ENCODE data around the gene RPS16. TPM values are rescaled to one million over a fixed set of nuclear protein-coding genes. Genes with fewer than 3 reads are reported as not detected.

Gene RPS16
- total and polyA plus RNA-seq, 2 of the 13 experiments (the other 11 are each of a cell fraction or from before 2014, with no cell fraction given): 488 to 2,583 TPM

- TF ChIP-seq RERE (CRISPR knock-in tag; IDR thresholded peaks at IDR 0.05; ENCODE audit: low read depth): no peak
- 0 out of 2 replicates have a peak, but pooled peaks have one; percentile 7 for TF ChIP-seq JUND (CRISPR knock-in tag; IDR thresholded peaks at IDR 0.05)
- no peak for TF ChIP-seq NFE2L1 (CRISPR knock-in tag; IDR thresholded peaks at IDR 0.05; ENCODE audit: borderline replicate concordance)
- TF ChIP-seq HNF1B (CRISPR knock-in tag; IDR thresholded peaks at IDR 0.05): no peak
- TF ChIP-seq KAT7 (CRISPR knock-in tag; IDR thresholded peaks at IDR 0.05; ENCODE audit: borderline replicate concordance): 0 out of 2 replicates have a peak, but pooled peaks have one; percentile 10
- TF ChIP-seq, protein P1, sequence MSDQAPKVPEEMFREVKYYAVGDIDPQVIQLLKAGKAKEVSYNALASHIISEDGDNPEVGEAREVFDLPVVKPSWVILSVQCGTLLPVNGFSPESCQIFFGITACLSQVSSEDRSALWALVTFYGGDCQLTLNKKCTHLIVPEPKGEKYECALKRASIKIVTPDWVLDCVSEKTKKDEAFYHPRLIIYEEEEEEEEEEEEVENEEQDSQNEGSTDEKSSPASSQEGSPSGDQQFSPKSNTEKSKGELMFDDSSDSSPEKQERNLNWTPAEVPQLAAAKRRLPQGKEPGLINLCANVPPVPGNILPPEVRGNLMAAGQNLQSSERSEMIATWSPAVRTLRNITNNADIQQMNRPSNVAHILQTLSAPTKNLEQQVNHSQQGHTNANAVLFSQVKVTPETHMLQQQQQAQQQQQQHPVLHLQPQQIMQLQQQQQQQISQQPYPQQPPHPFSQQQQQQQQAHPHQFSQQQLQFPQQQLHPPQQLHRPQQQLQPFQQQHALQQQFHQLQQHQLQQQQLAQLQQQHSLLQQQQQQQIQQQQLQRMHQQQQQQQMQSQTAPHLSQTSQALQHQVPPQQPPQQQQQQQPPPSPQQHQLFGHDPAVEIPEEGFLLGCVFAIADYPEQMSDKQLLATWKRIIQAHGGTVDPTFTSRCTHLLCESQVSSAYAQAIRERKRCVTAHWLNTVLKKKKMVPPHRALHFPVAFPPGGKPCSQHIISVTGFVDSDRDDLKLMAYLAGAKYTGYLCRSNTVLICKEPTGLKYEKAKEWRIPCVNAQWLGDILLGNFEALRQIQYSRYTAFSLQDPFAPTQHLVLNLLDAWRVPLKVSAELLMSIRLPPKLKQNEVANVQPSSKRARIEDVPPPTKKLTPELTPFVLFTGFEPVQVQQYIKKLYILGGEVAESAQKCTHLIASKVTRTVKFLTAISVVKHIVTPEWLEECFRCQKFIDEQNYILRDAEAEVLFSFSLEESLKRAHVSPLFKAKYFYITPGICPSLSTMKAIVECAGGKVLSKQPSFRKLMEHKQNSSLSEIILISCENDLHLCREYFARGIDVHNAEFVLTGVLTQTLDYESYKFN (CRISPR knock-in tag; conservative IDR thresholded peaks at IDR 0.05): peak; percentile 90
- 0 out of 2 replicates have a peak, but pooled peaks have one; percentile 48 for TF ChIP-seq ZC3H4 (CRISPR knock-in tag; IDR thresholded peaks at IDR 0.05; ENCODE audit: borderline replicate concordance)
- peak; percentile 40; the same call in 1 of the 2 replicates for TF ChIP-seq ZMYM3 (CRISPR knock-in tag; IDR thresholded peaks at IDR 0.05)
- TF ChIP-seq IRF2 (CRISPR knock-in tag; IDR thresholded peaks at IDR 0.05): peak; percentile 55; the same call in 1 of the 2 replicates
- peak; percentile 40; the same call in 1 of the 2 replicates for TF ChIP-seq ZBTB7A (CRISPR knock-in tag; IDR thresholded peaks at IDR 0.05)
- no peak for TF ChIP-seq ZNF24 (IDR thresholded peaks at IDR 0.05)
- TF ChIP-seq ZNF703 (CRISPR knock-in tag; IDR thresholded peaks at IDR 0.05; ENCODE audit: borderline replicate concordance): no peak
- TF ChIP-seq MAFF (IDR thresholded peaks at IDR 0.05; ENCODE audit: low read depth, low read length): no peak
- peak; percentile 84; the same call in 1 of the 2 replicates for TF ChIP-seq ZBTB20 (CRISPR knock-in tag; IDR thresholded peaks at IDR 0.05; ENCODE audit: borderline replicate concordance, low read depth)
- no peak for TF ChIP-seq ZSCAN20 (CRISPR knock-in tag; IDR thresholded peaks at IDR 0.05; ENCODE audit: borderline replicate concordance)
- TF ChIP-seq MTF1 (CRISPR knock-in tag; IDR thresholded peaks at IDR 0.05): no peak
- no peak for TF ChIP-seq LCORL (IDR thresholded peaks at IDR 0.05)
- peak; percentile 23; the same call in 1 of the 2 replicates for TF ChIP-seq LCORL (CRISPR knock-in tag; IDR thresholded peaks at IDR 0.05)
- no peak for TF ChIP-seq PTBP1 (IDR thresholded peaks at IDR 0.05; ENCODE audit: low read depth, low read length, poor library complexity, severe bottlenecking)
These were observed 24.5 kb downstream of the RPS16 start (continued) for GRCh38 chr19:39411081-39411831.

Data from HepG2 (cell line).